H9 (cell line): ENCODE measurements around the gene PRPF4. TPM values are rescaled to one million over a fixed set of nuclear protein-coding genes. Genes with fewer than 3 reads are reported as not detected.

ENCODE experiments used
- DNase-seq: peaks from one replicate; pipeline ENCODE4 v3.0.0-alpha.2; 2017
- H2AFZ ChIP-seq: one replicate; pipeline ENCODE4 v1.6.1; 2013; ENCODE audit warnings: mild to moderate bottlenecking, low read length, control low read depth, moderate library complexity
- H2AK5ac ChIP-seq: 2 replicates; pipeline ENCODE4 v1.6.1; 2013; ENCODE audit warnings: low read length, control low read depth, mixed read lengths; ENCODE audit not compliant: insufficient read length
- H2BK120ac ChIP-seq: one replicate; pipeline ENCODE4 v1.6.1; 2013; ENCODE audit warnings: low read depth, mild to moderate bottlenecking, low read length, control low read depth, inconsistent platforms; ENCODE audit not compliant: poor library complexity, severe bottlenecking
- H2BK12ac ChIP-seq: 2 replicates; pipeline ENCODE4 v1.6.1; 2013; ENCODE audit warnings: low read length, control low read depth, mixed read lengths, low read depth; ENCODE audit not compliant: insufficient read length
- H2BK15ac ChIP-seq: 2 replicates; pipeline ENCODE4 v1.6.1; 2013; ENCODE audit warnings: low read depth, low read length, control low read depth
- H2BK20ac ChIP-seq: one replicate; pipeline ENCODE4 v1.6.1; 2013; ENCODE audit warnings: low read depth, mild to moderate bottlenecking, low read length, control low read depth, inconsistent platforms; ENCODE audit not compliant: poor library complexity, severe bottlenecking
- H2BK5ac ChIP-seq: 2 replicates; pipeline ENCODE4 v1.6.1; 2013; ENCODE audit warnings: low read length, control low read depth, mixed read lengths; ENCODE audit not compliant: insufficient read length
- H3K14ac ChIP-seq: 2 replicates; pipeline ENCODE4 v1.6.1; 2013; ENCODE audit warnings: low read length, control low read depth; ENCODE audit not compliant: insufficient read depth
- H3K18ac ChIP-seq: 2 replicates; pipeline ENCODE4 v1.6.1; 2013; ENCODE audit warnings: low read depth, mild to moderate bottlenecking, mixed read lengths, low read length, control low read depth; ENCODE audit not compliant: insufficient read length
- H3K23ac ChIP-seq: 2 replicates; pipeline ENCODE4 v1.6.1; 2013; ENCODE audit warnings: low read length, control low read depth, mixed read lengths, low read depth; ENCODE audit not compliant: insufficient read length
- H3K23me2 ChIP-seq: 2 replicates; pipeline ENCODE4 v1.6.1; 2013; ENCODE audit warnings: low read depth, mild to moderate bottlenecking, mixed read lengths, low read length, control low read depth; ENCODE audit not compliant: insufficient read length, poor library complexity, severe bottlenecking
- H3K27ac ChIP-seq: 2 replicates; pipeline ENCODE4 v1.5.1; 2013; ENCODE audit warnings: low read length, control low read depth, mixed read lengths, low read depth; ENCODE audit not compliant: insufficient read length
- H3K27me3 ChIP-seq: 2 replicates; pipeline ENCODE4 v1.6.1; 2013; ENCODE audit warnings: low read length, control low read depth, inconsistent platforms; ENCODE audit not compliant: insufficient read depth
- H3K4ac ChIP-seq: 2 replicates; pipeline ENCODE4 v1.6.1; 2013; ENCODE audit warnings: low read depth, mild to moderate bottlenecking, control low read depth, inconsistent platforms, low read length, moderate library complexity
- H3K4me1 ChIP-seq: 2 replicates; pipeline ENCODE4 v1.6.1; 2013; ENCODE audit warnings: low read length, control low read depth, inconsistent platforms; ENCODE audit not compliant: insufficient read depth
- H3K4me2 ChIP-seq: 2 replicates; pipeline ENCODE4 v1.6.1; 2013; ENCODE audit warnings: low read length, control low read depth, mixed read lengths; ENCODE audit not compliant: insufficient read length, insufficient read depth
- H3K56ac ChIP-seq: 2 replicates; pipeline ENCODE4 v1.6.1; 2013; ENCODE audit warnings: low read depth, mild to moderate bottlenecking, mixed read lengths, low read length, control low read depth; ENCODE audit not compliant: insufficient read length
- H3K79me1 ChIP-seq: 2 replicates; pipeline ENCODE4 v1.6.1; 2013; ENCODE audit warnings: low read depth, mild to moderate bottlenecking, moderate library complexity, low read length, control low read depth, inconsistent platforms; ENCODE audit not compliant: insufficient read depth, poor library complexity, severe bottlenecking
- H3K79me2 ChIP-seq: 2 replicates; pipeline ENCODE4 v1.6.1; 2013; ENCODE audit warnings: low read length, control low read depth, inconsistent platforms; ENCODE audit not compliant: insufficient read depth
- H3K9ac ChIP-seq: 2 replicates; pipeline ENCODE4 v1.6.1; 2013; ENCODE audit warnings: low read length, control low read depth, mixed read lengths; ENCODE audit not compliant: insufficient read length; ENCODE audit errors: extremely low read depth
- H3K9me3 ChIP-seq: one replicate; pipeline ENCODE4 v1.6.1; 2013; ENCODE audit warnings: low read depth, low read length, inconsistent platforms; ENCODE audit not compliant: control insufficient read depth
- H3T11ph ChIP-seq: one replicate; pipeline ENCODE4 v1.6.1; 2013; ENCODE audit warnings: mild to moderate bottlenecking, low read length, control low read depth, inconsistent platforms
- H4K20me1 ChIP-seq: one replicate; pipeline ENCODE4 v1.6.1; 2013; ENCODE audit not compliant: control insufficient read depth, insufficient read length, insufficient read depth
- H4K5ac ChIP-seq: 2 replicates; pipeline ENCODE4 v1.6.1; 2013; ENCODE audit warnings: low read depth, mild to moderate bottlenecking, mixed read lengths, low read length, control low read depth; ENCODE audit not compliant: insufficient read length
- H4K8ac ChIP-seq: replicated peaks from 2 replicates; pipeline ENCODE4 v1.6.1; 2013; ENCODE audit warnings: low read length, control low read depth, mixed read lengths, low read depth; ENCODE audit not compliant: insufficient read length
- H4K91ac ChIP-seq: 2 replicates; pipeline ENCODE4 v1.6.1; 2013; ENCODE audit warnings: low read depth, mild to moderate bottlenecking, moderate library complexity, mixed read lengths, low read length, control low read depth; ENCODE audit not compliant: insufficient read length
- H3K27ac Mint-ChIP-seq, 3 experiments: 2 replicates in 2 of 3; 3 replicates in 1 of 3; pipeline ENCODE4 v1.8.0; 2020 to 2021; ENCODE audit warnings: mixed read lengths in 3 of 3, mild to moderate bottlenecking in 1 of 3, moderate library complexity in 1 of 3
- H3K27me3 Mint-ChIP-seq: 2 replicates; pipeline ENCODE4 v1.8.0; 2021; ENCODE audit warnings: low read depth, mild to moderate bottlenecking, moderate library complexity, mixed read lengths
- H3K36me3 Mint-ChIP-seq, 3 experiments: 2 replicates in 2 of 3; 3 replicates in 1 of 3; pipeline ENCODE4 v1.8.0; 2020 to 2021; ENCODE audit warnings: low read depth in 3 of 3, mixed read lengths in 3 of 3; ENCODE audit not compliant: insufficient read depth in 1 of 3
- H3K4me1 Mint-ChIP-seq, 2 experiments: 2 replicates each; pipeline ENCODE4 v1.8.0; 2020; ENCODE audit warnings: mixed read lengths in 2 of 2
- H3K4me3 Mint-ChIP-seq, 2 experiments: 2 replicates in 1 of 2; 3 replicates in 1 of 2; pipeline ENCODE4 v1.8.0; 2020 to 2021; ENCODE audit warnings: mild to moderate bottlenecking in 2 of 2, mixed read lengths in 2 of 2, moderate library complexity in 1 of 2
- H3K9me3 Mint-ChIP-seq, 2 experiments: 2 replicates in 1 of 2; 3 replicates in 1 of 2; pipeline ENCODE4 v1.8.0; 2020; ENCODE audit warnings: mild to moderate bottlenecking in 2 of 2, mixed read lengths in 2 of 2, moderate library complexity in 1 of 2
- CTCF ChIP-seq: fragments of 200-600 bp; sonication (generic); conservative IDR thresholded peaks from 3 replicates; pipeline ENCODE4 v1.8.0; 2021; ENCODE audit warnings: antibody characterized with exemption, mild to moderate bottlenecking
- WGBS: extraction: QIAGEN DNeasy Blood & Tissue Kit; methylation state at CpG from one replicate; pipeline ENCODE4 v1.1.7; 2013; ENCODE audit warnings: missing lambda C conversion rate, low lambda C conversion rate, mixed read lengths; ENCODE audit not compliant: insufficient read length; ENCODE audit errors: extremely low coverage; 5-methylcytosine and 5-hydroxymethylcytosine counted together
- total RNA-seq: library from RNA; stranded (reverse); gene quantifications from 2 replicates; pipeline ENCODE4 v1.2.1, GENCODE V29; 2021

The PRPF4 gene
- total RNA-seq, 1 experiment from 2014 or later = 49.8 TPM

- Histone ChIP-seq H4K5ac (no peak overlapping the region), H3T11ph (no peak overlapping the region), H3K4me1 (no peaks in the 10 kb centered on the region), H3K27ac (no peak overlapping the region), H4K8ac (no peak overlapping the region), H2BK12ac (no peak overlapping the region), H3K18ac (no peak overlapping the region), H3K4me2 (no peak overlapping the region), H3K14ac (no peak overlapping the region), H3K4ac (no peak overlapping the region), H2BK5ac (no peak overlapping the region), H3K9ac (no peak overlapping the region), H4K20me1 (no peaks in the 10 kb centered on the region), H2AFZ (no peak overlapping the region), H3K23ac (no peak overlapping the region), H2BK120ac (no peak overlapping the region), H2BK15ac (no peak overlapping the region), H3K9me3 (no peaks in the 10 kb centered on the region), H3K79me1 (no peaks in the 10 kb centered on the region), H3K56ac (no peak overlapping the region), H3K23me2 (no peaks in the 10 kb centered on the region), H4K91ac (no peak overlapping the region), H2AK5ac (no peak overlapping the region), H3K27me3 (no peaks in the 10 kb centered on the region), H2BK20ac (no peak overlapping the region), H3K79me2 (no peaks in the 10 kb centered on the region)
- no peak overlapping the region for H3K4me3 Mint-ChIP-seq
- H3K27me3 Mint-ChIP-seq = no peaks in the 10 kb centered on the region
- peaks cover 7 to 20% (median 19%) of the 10 kb centered on the region in 3 experiments; a peak in 6 of 7 replicates for H3K36me3 Mint-ChIP-seq
- H3K9me3 Mint-ChIP-seq = 0 out of 5 replicates have a peak, but pooled peaks cover 0 to 1% of the 10 kb centered on the region in 2 experiments
- TF ChIP-seq CTCF = no peak
- no CpG with 5 or more reads among the region's 1 CpG for WGBS
- no peaks in the 10 kb centered on the region for H3K4me1 Mint-ChIP-seq
- H3K27ac Mint-ChIP-seq = no peak overlapping the region; a peak in 1 of 7 replicates
- DNase-seq = no peak
These were observed 20.5 kb upstream of the PRPF4 start for GRCh38 chr9:113254991-113255390.
